ENCODE data around the gene CCDC40. TPM values are rescaled to one million over a fixed set of nuclear protein-coding genes. Genes with fewer than 3 reads are reported as not detected.

Gene CCDC40
- total RNA-seq, 2 donors from 2014 or later = 11.8 to 19.7 TPM

DNA sequence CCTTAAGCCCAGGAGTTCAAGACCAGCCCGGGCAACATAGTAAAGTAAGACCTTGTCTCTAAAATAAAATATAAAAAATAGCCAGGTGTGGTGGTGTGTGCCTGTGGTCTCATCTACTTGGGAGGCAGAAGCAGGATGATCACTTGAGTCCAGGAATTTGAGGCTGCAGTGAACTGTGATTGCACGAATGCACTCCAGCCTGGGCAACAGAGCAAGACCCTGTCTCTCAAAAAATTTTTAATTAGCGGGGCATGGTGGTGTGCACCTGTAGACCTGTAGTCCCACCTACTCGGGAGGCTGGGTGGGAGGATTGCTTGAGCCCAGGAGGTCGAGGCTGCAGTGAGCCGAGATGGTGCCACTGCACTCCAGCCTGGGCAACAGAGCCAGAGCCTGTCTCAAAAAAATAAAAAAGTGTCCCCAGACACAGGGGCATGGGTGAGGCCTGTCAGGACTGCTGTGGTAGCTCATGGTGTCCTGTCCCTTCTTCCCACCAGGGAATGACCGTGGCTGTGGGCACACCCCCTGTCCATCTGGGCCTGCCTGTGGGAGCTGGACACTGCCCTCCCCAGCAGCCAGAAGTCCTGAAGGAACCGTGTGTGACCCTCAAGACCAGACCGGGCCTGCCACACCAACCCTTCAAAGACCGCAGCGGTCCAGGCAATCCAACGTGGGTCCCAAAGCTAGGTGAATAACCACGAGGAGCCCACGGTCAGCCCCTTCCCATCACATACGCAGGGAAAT is 34.1 kb downstream of the CCDC40 start:
- Histone ChIP-seq H3K4me1 (replicated peaks) (peaks cover 41% of the 10 kb centered on the region), H3K9me3 (no peaks in the 10 kb centered on the region), H3K4me3 (peak overlapping the region in 1 of 2 donors; percentile 19), H3K36me3 (no peaks in the 10 kb centered on the region), H3K27me3 (replicated peaks; ENCODE audit: insufficient read depth) (no peaks in the 10 kb centered on the region), H3K27ac (peak overlapping the region; percentile 91 to 92)
- WGBS = 65% methylated on average over 15 of the region's 15 CpGs
- DNase-seq (ENCODE audit: low spot score) = no peak
- intact Hi-C loops (cut with DNase I) = loop anchor here (2.0 kb wide), 1 partner anchor 34 kb away; the partner anchor contains the start of gene CCDC40
- TF ChIP-seq POLR2AphosphoS5 (IDR thresholded peaks at IDR 0.05) (no peak), POLR2A (IDR thresholded peaks at IDR 0.05) (no peak)
- TF ChIP-seq, protein P1, sequence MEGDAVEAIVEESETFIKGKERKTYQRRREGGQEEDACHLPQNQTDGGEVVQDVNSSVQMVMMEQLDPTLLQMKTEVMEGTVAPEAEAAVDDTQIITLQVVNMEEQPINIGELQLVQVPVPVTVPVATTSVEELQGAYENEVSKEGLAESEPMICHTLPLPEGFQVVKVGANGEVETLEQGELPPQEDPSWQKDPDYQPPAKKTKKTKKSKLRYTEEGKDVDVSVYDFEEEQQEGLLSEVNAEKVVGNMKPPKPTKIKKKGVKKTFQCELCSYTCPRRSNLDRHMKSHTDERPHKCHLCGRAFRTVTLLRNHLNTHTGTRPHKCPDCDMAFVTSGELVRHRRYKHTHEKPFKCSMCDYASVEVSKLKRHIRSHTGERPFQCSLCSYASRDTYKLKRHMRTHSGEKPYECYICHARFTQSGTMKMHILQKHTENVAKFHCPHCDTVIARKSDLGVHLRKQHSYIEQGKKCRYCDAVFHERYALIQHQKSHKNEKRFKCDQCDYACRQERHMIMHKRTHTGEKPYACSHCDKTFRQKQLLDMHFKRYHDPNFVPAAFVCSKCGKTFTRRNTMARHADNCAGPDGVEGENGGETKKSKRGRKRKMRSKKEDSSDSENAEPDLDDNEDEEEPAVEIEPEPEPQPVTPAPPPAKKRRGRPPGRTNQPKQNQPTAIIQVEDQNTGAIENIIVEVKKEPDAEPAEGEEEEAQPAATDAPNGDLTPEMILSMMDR (IDR thresholded peaks at IDR 0.05) = no peak

DNA sequence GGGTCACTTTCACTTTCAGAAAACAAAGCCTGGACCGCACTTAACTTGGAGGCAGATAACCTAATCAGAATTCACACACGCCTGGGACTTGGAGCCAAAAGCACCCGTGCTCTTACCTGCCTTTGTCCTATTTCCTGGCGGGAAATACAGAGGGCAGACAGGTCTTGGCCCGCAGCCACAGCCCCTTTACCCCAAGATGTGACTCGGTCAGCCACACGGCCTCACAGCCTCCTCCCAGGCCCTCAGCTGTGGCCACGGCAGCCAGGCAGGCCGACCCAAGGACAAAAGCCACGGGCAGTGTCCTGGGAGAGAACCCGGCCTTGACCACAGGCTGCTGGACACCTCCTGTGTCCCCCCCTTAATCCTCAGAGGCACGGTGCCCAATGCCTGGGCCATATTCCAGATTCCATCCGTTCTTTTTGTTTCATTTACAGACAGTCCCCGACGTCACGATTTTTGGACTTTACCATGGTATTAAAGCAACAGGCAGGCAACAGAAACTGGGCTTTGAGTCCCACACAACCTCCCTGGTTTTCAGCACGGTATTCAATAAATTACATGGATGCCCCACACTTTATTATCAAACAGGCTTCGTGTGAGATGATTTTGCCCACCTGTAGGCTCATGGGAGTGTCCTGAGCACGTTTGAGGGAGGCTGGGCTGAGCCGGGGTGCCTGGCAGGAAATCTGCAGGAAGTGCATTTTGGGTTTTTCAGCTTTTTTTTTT is 34.8 kb downstream of the CCDC40 start:
- Histone ChIP-seq H3K27me3 (replicated peaks; ENCODE audit: insufficient read depth) (no peaks in the 10 kb centered on the region), H3K4me3 (peak overlapping the region in 1 of 2 donors; percentile 19), H3K9me3 (no peaks in the 10 kb centered on the region), H3K27ac (peak overlapping the region; percentile 91 to 92), H3K36me3 (no peaks in the 10 kb centered on the region), H3K4me1 (replicated peaks) (peaks cover 41% of the 10 kb centered on the region)
- 11% methylated on average over 18 of the region's 20 CpGs for whole genome bisulfite sequencing
- DNase-seq (ENCODE audit: low spot score) = peak; percentile 54
- intact Hi-C loops (cut with DNase I) = loop anchor here (2.0 kb wide), 1 partner anchor 34 kb away; the partner anchor contains the start of gene CCDC40
- TF ChIP-seq, protein P1 (IDR thresholded peaks at IDR 0.05) = no peak
- peak; percentile 71 for TF ChIP-seq POLR2AphosphoS5 (IDR thresholded peaks at IDR 0.05)

DNA sequence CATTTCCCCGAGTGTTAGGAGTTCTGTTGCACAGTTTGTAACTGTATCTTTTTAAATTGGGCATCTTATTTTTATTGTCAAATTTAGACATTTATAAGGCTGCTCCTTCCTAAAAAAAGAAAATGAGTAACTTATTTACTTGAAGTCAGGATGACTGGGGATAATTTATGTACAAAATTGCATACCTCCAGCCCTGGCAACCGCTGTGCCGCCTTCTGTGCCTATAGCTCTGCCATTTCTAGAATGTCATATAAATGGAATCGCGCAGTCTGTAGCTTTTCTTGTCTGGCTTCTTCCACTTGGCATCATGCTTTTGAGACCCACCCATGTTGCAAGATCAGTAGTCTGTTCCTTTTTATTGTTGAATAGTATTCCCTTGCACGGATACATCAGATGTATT is 36.0 kb downstream of the CCDC40 start:
- intact Hi-C loops (cut with DNase I) = no loop called here

DNA sequence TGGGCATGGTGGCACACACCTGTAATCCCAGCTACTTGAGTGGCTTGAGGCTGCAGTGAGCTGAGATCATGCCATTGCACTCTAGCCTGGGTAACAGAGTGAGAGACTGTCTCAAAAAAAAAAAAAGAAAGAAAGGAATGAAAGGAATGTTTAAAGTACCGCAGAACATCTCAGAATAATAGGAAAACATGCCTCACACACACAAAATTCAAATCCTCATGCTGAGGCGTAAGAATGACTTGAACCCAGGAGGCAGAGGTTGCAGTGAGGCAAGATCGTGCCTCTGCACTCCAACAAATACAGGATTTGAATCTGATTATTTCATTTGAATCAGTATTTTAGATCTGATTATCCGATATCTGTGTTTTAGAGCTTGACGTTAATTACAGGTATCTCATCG is 43.6 kb downstream of the CCDC40 start:
- Histone ChIP-seq H3K36me3 (no peaks in the 10 kb centered on the region), H3K27me3 (replicated peaks; ENCODE audit: insufficient read depth) (no peaks in the 10 kb centered on the region), H3K9me3 (no peaks in the 10 kb centered on the region), H3K4me3 (no peak overlapping the region), H3K4me1 (replicated peaks) (no peaks in the 10 kb centered on the region), H3K27ac (no peak overlapping the region)
- intact Hi-C loops (cut with DNase I) = loop anchor here (5.0 kb wide), 1 partner anchor 73 kb away; no protein-coding TSS in a partner anchor
- WGBS = 81% methylated on average over 6 of the region's 6 CpGs
- no peak for DNase-seq (ENCODE audit: low spot score)
- TF ChIP-seq POLR2AphosphoS5 (IDR thresholded peaks at IDR 0.05) (no peak), POLR2A (IDR thresholded peaks at IDR 0.05) (no peak)
- TF ChIP-seq, protein P1 (IDR thresholded peaks at IDR 0.05) = no peak

More for the DNA sequence above, 36.0 kb downstream of the CCDC40 start:
- no peak overlapping the region for H3K4me3 ChIP-seq
- no peaks in the 10 kb centered on the region for H3K36me3 ChIP-seq
- no peaks in the 10 kb centered on the region for H3K9me3 ChIP-seq
- peak overlapping the region in 1 of 2 donors; percentile 92 for H3K27ac ChIP-seq
- H3K4me1 ChIP-seq (replicated peaks) = peaks cover 41% of the 10 kb centered on the region
- WGBS = 59% methylated on average over 6 of the region's 6 CpGs
- no peak for DNase-seq (ENCODE audit: low spot score)
- no peaks in the 10 kb centered on the region for H3K27me3 ChIP-seq (replicated peaks; ENCODE audit: insufficient read depth)
- TF ChIP-seq, protein P1 (IDR thresholded peaks at IDR 0.05) = no peak
- TF ChIP-seq POLR2A (IDR thresholded peaks at IDR 0.05) = no peak
- no peak for TF ChIP-seq POLR2AphosphoS5 (IDR thresholded peaks at IDR 0.05)
